ENCODE results near the gene TUBGCP3.

The TUBGCP3 gene

DNA sequence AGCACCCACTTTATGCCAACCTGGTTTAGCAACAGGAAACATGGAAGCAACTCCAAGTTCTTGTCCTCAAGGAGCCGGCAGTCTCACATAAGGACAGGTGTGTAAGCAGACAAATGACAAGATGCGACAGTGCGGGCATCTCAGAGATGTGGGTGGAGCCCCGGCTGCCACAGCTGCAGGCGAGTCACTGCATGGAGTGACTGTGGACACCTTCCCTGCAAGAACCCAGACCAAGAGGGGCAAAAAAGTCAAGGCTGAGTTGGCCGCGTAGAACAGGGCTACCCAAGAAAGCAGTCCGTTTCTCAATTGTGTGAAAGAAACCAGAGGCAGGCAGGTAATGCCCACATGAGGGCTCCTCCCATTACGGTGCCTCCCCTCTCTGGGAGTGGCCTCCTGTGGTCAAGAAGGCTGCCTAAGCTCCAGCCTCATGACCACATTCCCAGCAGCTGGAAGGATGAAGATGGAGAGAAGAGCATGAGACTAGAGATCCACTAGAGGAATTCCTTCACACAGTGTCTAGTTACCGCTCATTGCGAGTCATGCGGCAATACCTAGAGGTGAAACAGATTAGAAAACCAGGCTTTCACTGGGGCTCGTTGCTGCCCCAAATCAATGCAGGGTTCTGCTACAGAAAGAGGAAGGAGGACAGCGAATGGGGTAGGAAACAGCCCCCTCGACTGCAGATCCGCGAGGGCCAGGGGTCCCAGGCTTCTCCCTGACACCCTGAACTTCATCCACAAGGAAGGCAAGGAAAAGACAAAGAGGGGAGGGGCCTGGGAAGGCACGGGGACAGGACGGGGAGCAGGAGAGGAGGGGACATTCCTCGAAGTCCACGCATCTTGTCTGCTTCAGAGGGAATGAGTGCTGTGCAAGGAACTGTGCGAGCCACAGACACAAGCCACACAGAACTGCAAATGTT lies 131.6 kb downstream of the TUBGCP3 start:
- TF ChIP-seq, protein P1, sequence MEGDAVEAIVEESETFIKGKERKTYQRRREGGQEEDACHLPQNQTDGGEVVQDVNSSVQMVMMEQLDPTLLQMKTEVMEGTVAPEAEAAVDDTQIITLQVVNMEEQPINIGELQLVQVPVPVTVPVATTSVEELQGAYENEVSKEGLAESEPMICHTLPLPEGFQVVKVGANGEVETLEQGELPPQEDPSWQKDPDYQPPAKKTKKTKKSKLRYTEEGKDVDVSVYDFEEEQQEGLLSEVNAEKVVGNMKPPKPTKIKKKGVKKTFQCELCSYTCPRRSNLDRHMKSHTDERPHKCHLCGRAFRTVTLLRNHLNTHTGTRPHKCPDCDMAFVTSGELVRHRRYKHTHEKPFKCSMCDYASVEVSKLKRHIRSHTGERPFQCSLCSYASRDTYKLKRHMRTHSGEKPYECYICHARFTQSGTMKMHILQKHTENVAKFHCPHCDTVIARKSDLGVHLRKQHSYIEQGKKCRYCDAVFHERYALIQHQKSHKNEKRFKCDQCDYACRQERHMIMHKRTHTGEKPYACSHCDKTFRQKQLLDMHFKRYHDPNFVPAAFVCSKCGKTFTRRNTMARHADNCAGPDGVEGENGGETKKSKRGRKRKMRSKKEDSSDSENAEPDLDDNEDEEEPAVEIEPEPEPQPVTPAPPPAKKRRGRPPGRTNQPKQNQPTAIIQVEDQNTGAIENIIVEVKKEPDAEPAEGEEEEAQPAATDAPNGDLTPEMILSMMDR (IDR thresholded peaks at IDR 0.05; ENCODE audit: low read depth, low read length), result no peak
- DNase-seq (ENCODE audit: low read depth in 2 of 2), result no peak
- no peak overlapping the region for H3K4me3 ChIP-seq (replicated peaks in 1 of 2; ENCODE audit: low read depth in 2 of 2, low read length in 2 of 2)

DNA sequence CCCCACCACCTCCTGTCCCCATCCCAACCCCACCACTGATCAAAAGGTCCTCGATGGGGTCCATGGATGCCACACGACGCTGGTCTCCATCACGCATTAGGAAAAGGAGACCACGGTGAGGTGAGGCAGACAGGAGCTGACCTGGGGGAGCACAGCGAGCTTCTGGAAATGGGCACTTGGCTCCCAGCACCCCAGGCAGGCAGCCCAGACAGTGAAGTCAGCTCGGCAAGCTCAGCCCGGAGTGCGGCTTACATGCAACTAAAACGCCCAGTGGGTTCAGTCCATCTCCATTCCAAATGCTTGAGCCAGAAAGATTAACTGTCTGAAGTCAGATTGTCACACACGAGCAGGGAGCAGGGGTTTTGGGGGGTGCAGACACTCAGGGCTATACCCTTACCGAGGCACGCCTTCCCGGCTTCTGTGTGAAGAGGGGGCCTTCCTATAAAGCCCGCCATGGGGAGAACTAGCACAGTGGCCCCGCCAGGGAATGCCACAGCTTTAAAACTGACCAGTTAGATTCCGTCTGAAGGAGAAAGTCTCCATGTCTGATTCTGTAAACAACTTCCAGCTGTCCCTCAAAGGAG lies 132.4 kb downstream of the TUBGCP3 start:
- no peak overlapping the region for H3K4me3 ChIP-seq (replicated peaks in 1 of 2; ENCODE audit: low read depth in 2 of 2, low read length in 2 of 2)
- DNase-seq (ENCODE audit: low read depth in 2 of 2), result no peak
- TF ChIP-seq, protein P1 (IDR thresholded peaks at IDR 0.05; ENCODE audit: low read depth, low read length), result no peak

DNA sequence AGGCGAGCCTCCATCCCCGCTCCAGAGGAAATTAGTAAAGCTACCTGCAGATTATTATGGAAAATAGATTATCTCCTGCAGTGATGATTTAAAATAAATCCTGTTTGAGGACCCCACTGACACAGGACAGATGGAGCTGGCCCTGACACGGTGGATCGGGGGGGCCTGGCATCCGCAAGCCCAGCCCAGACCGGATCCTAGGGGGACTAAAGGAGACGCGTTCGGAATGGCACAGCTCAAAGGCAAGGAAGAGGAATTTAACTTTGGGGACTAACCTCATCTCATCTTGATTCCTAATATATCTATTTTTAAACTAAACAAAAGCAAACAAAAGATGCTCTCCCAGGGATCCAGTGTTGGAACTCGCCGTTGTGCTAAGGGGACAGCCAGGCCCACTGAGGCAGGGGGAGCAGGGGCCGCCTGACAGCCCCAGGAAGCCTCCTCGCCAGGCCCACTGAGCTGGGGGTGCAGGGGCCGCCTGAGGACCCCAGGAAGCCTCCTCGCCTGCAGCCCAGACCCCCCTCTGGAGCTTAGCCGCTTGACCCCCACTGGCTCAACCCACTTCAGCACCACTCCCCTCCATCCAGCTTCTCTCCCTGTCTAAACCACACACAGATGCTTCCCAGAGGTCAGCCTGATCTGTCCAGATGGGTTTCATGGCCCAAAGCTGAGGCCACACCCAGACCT lies 133.2 kb downstream of the TUBGCP3 start:
- TF ChIP-seq, protein P1 (IDR thresholded peaks at IDR 0.05; ENCODE audit: low read depth, low read length), result no peak
- no peak overlapping the region for H3K4me3 ChIP-seq (replicated peaks in 1 of 2; ENCODE audit: low read depth in 2 of 2, low read length in 2 of 2)
- no peak for DNase-seq (ENCODE audit: low read depth in 2 of 2)

DNA sequence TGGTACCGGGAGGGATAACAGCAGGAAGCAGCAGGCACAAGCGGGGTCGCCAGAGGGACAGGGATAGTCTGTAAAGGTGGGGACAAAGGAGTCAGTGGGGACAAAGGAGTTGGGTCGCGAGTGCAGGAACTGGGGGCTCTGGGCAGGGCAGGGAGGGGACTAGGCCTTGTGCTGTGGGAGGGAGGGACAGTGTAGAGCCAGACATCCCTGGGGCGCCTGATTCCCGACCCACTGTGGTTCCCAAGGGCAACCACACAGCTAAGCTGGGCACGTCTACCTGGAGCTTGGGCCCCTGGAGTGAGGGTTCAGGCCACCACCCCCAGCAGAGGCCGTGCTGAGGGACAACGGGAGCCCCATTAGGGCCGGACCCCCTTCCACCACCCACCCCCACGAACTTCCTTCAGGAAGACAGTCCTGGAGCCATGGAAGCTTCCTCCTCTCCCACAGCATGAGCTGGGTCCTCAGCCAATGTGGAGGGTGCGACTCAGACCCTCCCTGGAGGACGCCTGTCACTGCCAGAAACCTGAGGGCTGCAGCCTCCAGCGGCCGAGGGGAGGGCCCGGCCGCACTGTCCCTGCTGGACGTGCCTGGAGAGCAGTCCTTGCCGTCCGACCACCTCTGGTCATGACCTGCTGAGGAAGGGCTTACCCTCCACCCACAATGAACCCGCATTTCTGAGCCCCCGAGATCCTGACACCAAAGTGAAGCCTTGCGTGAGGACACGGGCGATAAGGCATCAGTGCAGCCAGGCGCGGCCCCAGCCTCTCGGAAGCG lies 133.9 kb downstream of the TUBGCP3 start:
- TF ChIP-seq, protein P1 (IDR thresholded peaks at IDR 0.05; ENCODE audit: low read depth, low read length), result no peak
- DNase-seq (ENCODE audit: low read depth in 2 of 2), result no peak

DNA sequence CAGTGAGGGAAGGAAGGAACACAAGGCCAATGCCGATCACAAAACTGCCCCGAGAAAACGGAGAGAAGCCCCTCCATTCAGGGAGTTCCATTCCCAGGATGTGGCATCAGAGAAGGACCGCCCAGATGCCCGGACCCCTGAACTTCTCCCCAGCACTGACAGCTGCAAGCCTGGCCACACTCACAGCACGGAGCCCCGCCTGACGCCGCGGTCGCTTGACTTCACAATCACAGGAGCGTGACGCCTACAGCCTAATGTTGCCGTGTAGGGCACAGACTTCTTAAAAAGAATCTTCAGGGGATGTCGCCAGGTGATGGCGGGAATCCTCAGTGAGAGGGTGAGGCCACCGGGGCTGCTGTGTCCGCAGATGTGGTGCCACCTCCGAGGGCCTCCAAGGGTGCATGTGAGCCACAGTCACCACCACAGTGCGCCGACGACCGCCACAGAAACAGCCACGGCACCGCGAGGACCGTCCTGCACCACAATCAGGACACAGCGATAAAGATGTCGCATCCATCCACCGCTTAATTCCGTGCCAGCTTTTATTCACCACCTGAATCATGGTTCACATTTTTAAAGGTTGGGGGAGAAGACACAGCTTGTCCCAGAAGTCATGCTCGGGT lies 134.6 kb downstream of the TUBGCP3 start:
- no peak overlapping the region for H3K4me3 ChIP-seq (replicated peaks in 1 of 2; ENCODE audit: low read depth in 2 of 2, low read length in 2 of 2)
- TF ChIP-seq, protein P1 (IDR thresholded peaks at IDR 0.05; ENCODE audit: low read depth, low read length), result no peak
- no peak for DNase-seq (ENCODE audit: low read depth in 2 of 2)

More for the DNA sequence above, 133.9 kb downstream of the TUBGCP3 start:
- no peak overlapping the region for H3K4me3 ChIP-seq (replicated peaks in 1 of 2; ENCODE audit: low read depth in 2 of 2, low read length in 2 of 2)

Measured in cardiac fibroblast (primary cell).